ENCODE measurements around the gene LRRC56.

DNA sequence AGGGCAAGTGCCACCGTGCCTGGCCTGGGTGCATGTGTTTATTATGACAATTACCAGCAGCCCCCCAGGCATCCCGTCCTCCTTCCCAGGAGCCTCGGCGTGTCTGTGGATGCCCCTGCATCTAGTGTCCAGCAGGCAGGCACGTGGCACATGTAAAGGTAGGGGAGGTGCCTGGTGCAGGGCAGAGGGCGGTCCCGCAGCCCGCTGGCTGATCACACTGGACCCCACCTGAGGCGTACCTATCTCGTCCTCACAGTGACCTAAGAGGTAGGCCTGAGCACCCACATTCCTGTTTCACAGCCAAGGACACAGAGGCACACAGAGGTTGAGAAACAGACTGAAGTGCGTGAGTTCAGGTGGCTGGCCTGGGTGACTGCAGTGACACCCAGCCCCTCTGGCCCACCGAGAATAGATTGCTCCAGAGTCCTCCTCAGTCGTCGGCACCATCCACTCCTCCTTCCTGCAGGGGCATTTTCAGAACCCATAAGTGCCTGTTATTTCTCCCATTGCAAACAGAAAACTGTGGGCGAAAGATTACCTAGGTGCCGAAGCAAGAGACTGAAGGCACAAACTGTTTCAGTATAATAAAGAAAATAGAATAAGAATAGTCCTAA lies 35.9 kb downstream of the LRRC56 start:
- TF ChIP-seq, protein P1, sequence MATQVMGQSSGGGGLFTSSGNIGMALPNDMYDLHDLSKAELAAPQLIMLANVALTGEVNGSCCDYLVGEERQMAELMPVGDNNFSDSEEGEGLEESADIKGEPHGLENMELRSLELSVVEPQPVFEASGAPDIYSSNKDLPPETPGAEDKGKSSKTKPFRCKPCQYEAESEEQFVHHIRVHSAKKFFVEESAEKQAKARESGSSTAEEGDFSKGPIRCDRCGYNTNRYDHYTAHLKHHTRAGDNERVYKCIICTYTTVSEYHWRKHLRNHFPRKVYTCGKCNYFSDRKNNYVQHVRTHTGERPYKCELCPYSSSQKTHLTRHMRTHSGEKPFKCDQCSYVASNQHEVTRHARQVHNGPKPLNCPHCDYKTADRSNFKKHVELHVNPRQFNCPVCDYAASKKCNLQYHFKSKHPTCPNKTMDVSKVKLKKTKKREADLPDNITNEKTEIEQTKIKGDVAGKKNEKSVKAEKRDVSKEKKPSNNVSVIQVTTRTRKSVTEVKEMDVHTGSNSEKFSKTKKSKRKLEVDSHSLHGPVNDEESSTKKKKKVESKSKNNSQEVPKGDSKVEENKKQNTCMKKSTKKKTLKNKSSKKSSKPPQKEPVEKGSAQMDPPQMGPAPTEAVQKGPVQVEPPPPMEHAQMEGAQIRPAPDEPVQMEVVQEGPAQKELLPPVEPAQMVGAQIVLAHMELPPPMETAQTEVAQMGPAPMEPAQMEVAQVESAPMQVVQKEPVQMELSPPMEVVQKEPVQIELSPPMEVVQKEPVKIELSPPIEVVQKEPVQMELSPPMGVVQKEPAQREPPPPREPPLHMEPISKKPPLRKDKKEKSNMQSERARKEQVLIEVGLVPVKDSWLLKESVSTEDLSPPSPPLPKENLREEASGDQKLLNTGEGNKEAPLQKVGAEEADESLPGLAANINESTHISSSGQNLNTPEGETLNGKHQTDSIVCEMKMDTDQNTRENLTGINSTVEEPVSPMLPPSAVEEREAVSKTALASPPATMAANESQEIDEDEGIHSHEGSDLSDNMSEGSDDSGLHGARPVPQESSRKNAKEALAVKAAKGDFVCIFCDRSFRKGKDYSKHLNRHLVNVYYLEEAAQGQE (tag by site-specific recombination; IDR thresholded peaks at IDR 0.05) = no peak
- TF ChIP-seq PRDM1 (tag by site-specific recombination; IDR thresholded peaks at IDR 0.05) (no peak), ZNF311 (tag by site-specific recombination; IDR thresholded peaks at IDR 0.05; ENCODE audit: borderline replicate concordance) (no peak), ZNF830 (tag by site-specific recombination; IDR thresholded peaks at IDR 0.05; ENCODE audit: low read depth) (no peak), ZNF776 (tag by site-specific recombination; IDR thresholded peaks at IDR 0.05; ENCODE audit: borderline replicate concordance) (no peak), ZBTB7A (tag by site-specific recombination; IDR thresholded peaks at IDR 0.05; ENCODE audit: low read depth) (no peak), ZNF600 (tag by site-specific recombination; IDR thresholded peaks at IDR 0.05) (no peak), ZNF473 (tag by site-specific recombination; IDR thresholded peaks at IDR 0.05) (no peak), SETDB1 (IDR thresholded peaks at IDR 0.05; ENCODE audit: insufficient read length, low read length) (no peak)
- TF ChIP-seq, protein P2, sequence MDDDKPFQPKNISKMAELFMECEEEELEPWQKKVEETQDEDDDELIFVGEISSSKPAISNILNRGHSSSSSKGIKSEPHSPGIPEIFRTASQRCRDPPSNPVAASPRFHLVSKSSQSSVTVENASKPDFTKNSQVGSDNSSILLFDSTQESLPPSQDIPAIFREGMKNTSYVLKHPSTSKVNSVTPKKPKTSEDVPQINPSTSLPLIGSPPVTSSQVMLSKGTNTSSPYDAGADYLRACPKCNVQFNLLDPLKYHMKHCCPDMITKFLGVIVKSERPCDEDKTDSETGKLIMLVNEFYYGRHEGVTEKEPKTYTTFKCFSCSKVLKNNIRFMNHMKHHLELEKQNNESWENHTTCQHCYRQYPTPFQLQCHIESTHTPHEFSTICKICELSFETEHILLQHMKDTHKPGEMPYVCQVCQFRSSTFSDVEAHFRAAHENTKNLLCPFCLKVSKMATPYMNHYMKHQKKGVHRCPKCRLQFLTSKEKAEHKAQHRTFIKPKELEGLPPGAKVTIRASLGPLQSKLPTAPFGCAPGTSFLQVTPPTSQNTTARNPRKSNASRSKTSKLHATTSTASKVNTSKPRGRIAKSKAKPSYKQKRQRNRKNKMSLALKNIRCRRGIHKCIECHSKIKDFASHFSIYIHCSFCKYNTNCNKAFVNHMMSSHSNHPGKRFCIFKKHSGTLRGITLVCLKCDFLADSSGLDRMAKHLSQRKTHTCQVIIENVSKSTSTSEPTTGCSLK (tag by site-specific recombination; IDR thresholded peaks at IDR 0.05) = no peak
- TF ChIP-seq, protein P3, sequence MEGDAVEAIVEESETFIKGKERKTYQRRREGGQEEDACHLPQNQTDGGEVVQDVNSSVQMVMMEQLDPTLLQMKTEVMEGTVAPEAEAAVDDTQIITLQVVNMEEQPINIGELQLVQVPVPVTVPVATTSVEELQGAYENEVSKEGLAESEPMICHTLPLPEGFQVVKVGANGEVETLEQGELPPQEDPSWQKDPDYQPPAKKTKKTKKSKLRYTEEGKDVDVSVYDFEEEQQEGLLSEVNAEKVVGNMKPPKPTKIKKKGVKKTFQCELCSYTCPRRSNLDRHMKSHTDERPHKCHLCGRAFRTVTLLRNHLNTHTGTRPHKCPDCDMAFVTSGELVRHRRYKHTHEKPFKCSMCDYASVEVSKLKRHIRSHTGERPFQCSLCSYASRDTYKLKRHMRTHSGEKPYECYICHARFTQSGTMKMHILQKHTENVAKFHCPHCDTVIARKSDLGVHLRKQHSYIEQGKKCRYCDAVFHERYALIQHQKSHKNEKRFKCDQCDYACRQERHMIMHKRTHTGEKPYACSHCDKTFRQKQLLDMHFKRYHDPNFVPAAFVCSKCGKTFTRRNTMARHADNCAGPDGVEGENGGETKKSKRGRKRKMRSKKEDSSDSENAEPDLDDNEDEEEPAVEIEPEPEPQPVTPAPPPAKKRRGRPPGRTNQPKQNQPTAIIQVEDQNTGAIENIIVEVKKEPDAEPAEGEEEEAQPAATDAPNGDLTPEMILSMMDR (tag by site-specific recombination; IDR thresholded peaks at IDR 0.05) = no peak

All from HEK293 (cell line).